ENCODE data around the gene FGFR4.

The FGFR4 gene

GRCh38 chr5:177113566-177114424 is 27.1 kb downstream of the FGFR4 start:
- Histone ChIP-seq H3K27ac (ENCODE audit: poor library complexity, severe bottlenecking) (no peak overlapping the region), H3K4me3 (ENCODE audit: severe bottlenecking) (no peak overlapping the region), H3K9me3 (ENCODE audit: severe bottlenecking) (no peaks in the 10 kb centered on the region), H3K27me3 (ENCODE audit: insufficient read depth, poor library complexity, severe bottlenecking) (no peaks in the 10 kb centered on the region), H3K36me3 (ENCODE audit: low read depth) (no peaks in the 10 kb centered on the region), H3K4me1 (ENCODE audit: insufficient read depth, poor library complexity, severe bottlenecking) (no peaks in the 10 kb centered on the region)
- ATAC-seq (ENCODE audit: low read depth): peak; percentile 52
- DNase-seq (ENCODE audit: low spot score): no peak
- TF ChIP-seq CTCF (IDR thresholded peaks at IDR 0.05; ENCODE audit: poor library complexity, severe bottlenecking): peak; percentile 99

- no peak for TF ChIP-seq CTCF (IDR thresholded peaks at IDR 0.05; ENCODE audit: poor library complexity, severe bottlenecking)
- no peaks in the 10 kb centered on the region for H3K9me3 ChIP-seq (ENCODE audit: severe bottlenecking)
- H3K27ac ChIP-seq (ENCODE audit: poor library complexity, severe bottlenecking): no peak overlapping the region
- H3K4me1 ChIP-seq (ENCODE audit: insufficient read depth, poor library complexity, severe bottlenecking): no peaks in the 10 kb centered on the region
- H3K27me3 ChIP-seq (ENCODE audit: insufficient read depth, poor library complexity, severe bottlenecking): no peaks in the 10 kb centered on the region
- H3K4me3 ChIP-seq (ENCODE audit: severe bottlenecking): no peak overlapping the region
- H3K36me3 ChIP-seq (ENCODE audit: low read depth): no peaks in the 10 kb centered on the region
- ATAC-seq (ENCODE audit: low read depth) (peak; percentile 85), DNase-seq (ENCODE audit: low spot score) (no peak)
These were observed 30.1 kb downstream of the FGFR4 start for GRCh38 chr5:177116631-177117373.

GRCh38 chr5:177117441-177118045 is 30.8 kb downstream of the FGFR4 start:
- no peak overlapping the region for H3K27ac ChIP-seq (ENCODE audit: poor library complexity, severe bottlenecking)
- DNase-seq (ENCODE audit: low spot score): no peak

GRCh38 chr5:177122566-177122965 is 35.9 kb downstream of the FGFR4 start:
- Histone ChIP-seq H3K9me3 (ENCODE audit: severe bottlenecking) (no peaks in the 10 kb centered on the region), H3K27ac (ENCODE audit: poor library complexity, severe bottlenecking) (no peak overlapping the region), H3K4me3 (ENCODE audit: severe bottlenecking) (no peak overlapping the region), H3K27me3 (ENCODE audit: insufficient read depth, poor library complexity, severe bottlenecking) (no peaks in the 10 kb centered on the region), H3K4me1 (ENCODE audit: insufficient read depth, poor library complexity, severe bottlenecking) (no peaks in the 10 kb centered on the region), H3K36me3 (ENCODE audit: low read depth) (no peaks in the 10 kb centered on the region)
- TF ChIP-seq CTCF (IDR thresholded peaks at IDR 0.05; ENCODE audit: poor library complexity, severe bottlenecking): no peak
- DNase-seq (ENCODE audit: low spot score) (no peak), ATAC-seq (ENCODE audit: low read depth) (no peak)

More at GRCh38 chr5:177117441-177118045, 30.8 kb downstream of the FGFR4 start:
- H3K36me3 ChIP-seq (ENCODE audit: low read depth): no peaks in the 10 kb centered on the region
- H3K4me3 ChIP-seq (ENCODE audit: severe bottlenecking): no peak overlapping the region
- ATAC-seq (ENCODE audit: low read depth): no peak
- no peak for TF ChIP-seq CTCF (IDR thresholded peaks at IDR 0.05; ENCODE audit: poor library complexity, severe bottlenecking)
- H3K27me3 ChIP-seq (ENCODE audit: insufficient read depth, poor library complexity, severe bottlenecking): no peaks in the 10 kb centered on the region
- no peaks in the 10 kb centered on the region for H3K9me3 ChIP-seq (ENCODE audit: severe bottlenecking)
- no peaks in the 10 kb centered on the region for H3K4me1 ChIP-seq (ENCODE audit: insufficient read depth, poor library complexity, severe bottlenecking)

All from RWPE2 (cell line).